ENCODE data around the gene KCNJ8. TPM values are rescaled to one million over a fixed set of nuclear protein-coding genes. Genes with fewer than 3 reads are reported as not detected.

The KCNJ8 gene
- total and polyA plus RNA-seq, 4 donors, result 10.9 to 44.2 (median 27.2) TPM

DNA sequence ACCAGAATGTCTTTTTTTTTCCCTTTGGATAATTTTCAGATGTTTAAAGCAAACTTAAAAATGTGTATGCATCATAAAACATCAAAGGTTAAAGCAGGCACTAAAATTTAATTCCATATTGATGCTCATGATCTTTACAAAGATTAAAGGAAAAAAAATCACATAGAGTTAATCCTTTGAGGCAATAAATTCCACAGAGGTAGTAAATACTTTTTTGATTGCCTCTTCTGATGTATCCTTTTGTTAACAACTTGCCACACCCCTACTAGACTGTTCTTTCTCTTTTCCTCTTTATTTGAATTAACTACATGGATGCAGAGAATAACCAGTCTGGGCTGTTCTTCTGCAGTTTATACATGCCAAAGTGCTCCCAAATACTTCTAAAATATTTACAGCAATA, 45.2 kb upstream of the KCNJ8 start:
- Histone ChIP-seq H3K9me3 (ENCODE audit: control insufficient read depth in 4 of 4, low read length in 3 of 4) (no peaks in the 10 kb centered on the region), H3K4me1 (ENCODE audit: control insufficient read depth in 4 of 4, insufficient read depth in 4 of 4, low read length in 3 of 4) (peaks cover 1 to 57% (median 37%) of the 10 kb centered on the region in 4 donors), H3K4me3 (ENCODE audit: low read depth in 1 of 3, low read length in 3 of 3) (no peak overlapping the region), H3K27me3 (ENCODE audit: control insufficient read depth in 4 of 4, insufficient read depth in 4 of 4, low read length in 3 of 4) (no peaks in the 10 kb centered on the region), H3K9ac (ENCODE audit: low read depth in 1 of 2, low read length in 2 of 2) (peak overlapping the region in 1 of 2 donors; percentile 3), H3K36me3 (ENCODE audit: control insufficient read depth in 4 of 4, insufficient read depth in 3 of 4, low read depth in 1 of 4, low read length in 3 of 4) (peaks cover 0 to 2% (median 0%) of the 10 kb centered on the region in 4 donors), H3K27ac (ENCODE audit: low read depth in 1 of 2, low read length in 2 of 2) (peak overlapping the region in 1 of 2 donors; percentile 64)
- TF ChIP-seq, protein P1, sequence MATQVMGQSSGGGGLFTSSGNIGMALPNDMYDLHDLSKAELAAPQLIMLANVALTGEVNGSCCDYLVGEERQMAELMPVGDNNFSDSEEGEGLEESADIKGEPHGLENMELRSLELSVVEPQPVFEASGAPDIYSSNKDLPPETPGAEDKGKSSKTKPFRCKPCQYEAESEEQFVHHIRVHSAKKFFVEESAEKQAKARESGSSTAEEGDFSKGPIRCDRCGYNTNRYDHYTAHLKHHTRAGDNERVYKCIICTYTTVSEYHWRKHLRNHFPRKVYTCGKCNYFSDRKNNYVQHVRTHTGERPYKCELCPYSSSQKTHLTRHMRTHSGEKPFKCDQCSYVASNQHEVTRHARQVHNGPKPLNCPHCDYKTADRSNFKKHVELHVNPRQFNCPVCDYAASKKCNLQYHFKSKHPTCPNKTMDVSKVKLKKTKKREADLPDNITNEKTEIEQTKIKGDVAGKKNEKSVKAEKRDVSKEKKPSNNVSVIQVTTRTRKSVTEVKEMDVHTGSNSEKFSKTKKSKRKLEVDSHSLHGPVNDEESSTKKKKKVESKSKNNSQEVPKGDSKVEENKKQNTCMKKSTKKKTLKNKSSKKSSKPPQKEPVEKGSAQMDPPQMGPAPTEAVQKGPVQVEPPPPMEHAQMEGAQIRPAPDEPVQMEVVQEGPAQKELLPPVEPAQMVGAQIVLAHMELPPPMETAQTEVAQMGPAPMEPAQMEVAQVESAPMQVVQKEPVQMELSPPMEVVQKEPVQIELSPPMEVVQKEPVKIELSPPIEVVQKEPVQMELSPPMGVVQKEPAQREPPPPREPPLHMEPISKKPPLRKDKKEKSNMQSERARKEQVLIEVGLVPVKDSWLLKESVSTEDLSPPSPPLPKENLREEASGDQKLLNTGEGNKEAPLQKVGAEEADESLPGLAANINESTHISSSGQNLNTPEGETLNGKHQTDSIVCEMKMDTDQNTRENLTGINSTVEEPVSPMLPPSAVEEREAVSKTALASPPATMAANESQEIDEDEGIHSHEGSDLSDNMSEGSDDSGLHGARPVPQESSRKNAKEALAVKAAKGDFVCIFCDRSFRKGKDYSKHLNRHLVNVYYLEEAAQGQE (IDR thresholded peaks at IDR 0.05), result no peak
- TF ChIP-seq TAF1 (conservative IDR thresholded peaks at IDR 0.05) (no peak), JUND (IDR thresholded peaks at IDR 0.05) (no peak), YY1 (IDR thresholded peaks at IDR 0.05) (no peak), RAD21 (IDR thresholded peaks at IDR 0.05) (no peak), SP1 (IDR thresholded peaks at IDR 0.05) (no peak), FOXA1 (IDR thresholded peaks at IDR 0.05) (no peak), HNF4G (IDR thresholded peaks at IDR 0.05) (no peak), EGR1 (IDR thresholded peaks at IDR 0.05; ENCODE audit: low read depth in 2 of 2) (no peak), HNF4A (conservative IDR thresholded peaks at IDR 0.05) (no peak), GABPA (IDR thresholded peaks at IDR 0.05 in 1 of 2, conservative IDR thresholded peaks at IDR 0.05 in 1 of 2) (no peak), NR2F2 (IDR thresholded peaks at IDR 0.05) (no peak), FOXA2 (IDR thresholded peaks at IDR 0.05) (no peak), RXRA (IDR thresholded peaks at IDR 0.05) (no peak)
- TF ChIP-seq, protein P2, sequence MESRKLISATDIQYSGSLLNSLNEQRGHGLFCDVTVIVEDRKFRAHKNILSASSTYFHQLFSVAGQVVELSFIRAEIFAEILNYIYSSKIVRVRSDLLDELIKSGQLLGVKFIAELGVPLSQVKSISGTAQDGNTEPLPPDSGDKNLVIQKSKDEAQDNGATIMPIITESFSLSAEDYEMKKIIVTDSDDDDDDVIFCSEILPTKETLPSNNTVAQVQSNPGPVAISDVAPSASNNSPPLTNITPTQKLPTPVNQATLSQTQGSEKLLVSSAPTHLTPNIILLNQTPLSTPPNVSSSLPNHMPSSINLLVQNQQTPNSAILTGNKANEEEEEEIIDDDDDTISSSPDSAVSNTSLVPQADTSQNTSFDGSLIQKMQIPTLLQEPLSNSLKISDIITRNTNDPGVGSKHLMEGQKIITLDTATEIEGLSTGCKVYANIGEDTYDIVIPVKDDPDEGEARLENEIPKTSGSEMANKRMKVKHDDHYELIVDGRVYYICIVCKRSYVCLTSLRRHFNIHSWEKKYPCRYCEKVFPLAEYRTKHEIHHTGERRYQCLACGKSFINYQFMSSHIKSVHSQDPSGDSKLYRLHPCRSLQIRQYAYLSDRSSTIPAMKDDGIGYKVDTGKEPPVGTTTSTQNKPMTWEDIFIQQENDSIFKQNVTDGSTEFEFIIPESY (IDR thresholded peaks at IDR 0.05), result no peak
- TF ChIP-seq, protein P3, sequence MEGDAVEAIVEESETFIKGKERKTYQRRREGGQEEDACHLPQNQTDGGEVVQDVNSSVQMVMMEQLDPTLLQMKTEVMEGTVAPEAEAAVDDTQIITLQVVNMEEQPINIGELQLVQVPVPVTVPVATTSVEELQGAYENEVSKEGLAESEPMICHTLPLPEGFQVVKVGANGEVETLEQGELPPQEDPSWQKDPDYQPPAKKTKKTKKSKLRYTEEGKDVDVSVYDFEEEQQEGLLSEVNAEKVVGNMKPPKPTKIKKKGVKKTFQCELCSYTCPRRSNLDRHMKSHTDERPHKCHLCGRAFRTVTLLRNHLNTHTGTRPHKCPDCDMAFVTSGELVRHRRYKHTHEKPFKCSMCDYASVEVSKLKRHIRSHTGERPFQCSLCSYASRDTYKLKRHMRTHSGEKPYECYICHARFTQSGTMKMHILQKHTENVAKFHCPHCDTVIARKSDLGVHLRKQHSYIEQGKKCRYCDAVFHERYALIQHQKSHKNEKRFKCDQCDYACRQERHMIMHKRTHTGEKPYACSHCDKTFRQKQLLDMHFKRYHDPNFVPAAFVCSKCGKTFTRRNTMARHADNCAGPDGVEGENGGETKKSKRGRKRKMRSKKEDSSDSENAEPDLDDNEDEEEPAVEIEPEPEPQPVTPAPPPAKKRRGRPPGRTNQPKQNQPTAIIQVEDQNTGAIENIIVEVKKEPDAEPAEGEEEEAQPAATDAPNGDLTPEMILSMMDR (IDR thresholded peaks at IDR 0.05; ENCODE audit: low read depth, low read length, missing input control), result no peak
- TF ChIP-seq, protein P4, sequence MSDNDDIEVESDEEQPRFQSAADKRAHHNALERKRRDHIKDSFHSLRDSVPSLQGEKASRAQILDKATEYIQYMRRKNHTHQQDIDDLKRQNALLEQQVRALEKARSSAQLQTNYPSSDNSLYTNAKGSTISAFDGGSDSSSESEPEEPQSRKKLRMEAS (IDR thresholded peaks at IDR 0.05), result no peak
- TF ChIP-seq, protein P5, sequence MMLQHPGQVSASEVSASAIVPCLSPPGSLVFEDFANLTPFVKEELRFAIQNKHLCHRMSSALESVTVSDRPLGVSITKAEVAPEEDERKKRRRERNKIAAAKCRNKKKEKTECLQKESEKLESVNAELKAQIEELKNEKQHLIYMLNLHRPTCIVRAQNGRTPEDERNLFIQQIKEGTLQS (IDR thresholded peaks at IDR 0.05), result no peak
- no peak for DNase-seq (ENCODE audit: low spot score)
